Muscle of arm (tissue), 12 donors: Measurements from ENCODE around the gene ROR2. TPM values are rescaled to one million over a fixed set of nuclear protein-coding genes. Genes with fewer than 3 reads are reported as not detected.
A peak's percentile ranks its signal among the peaks of the same experiment; 100 is the strongest.

Source experiments
- DNase-seq: peaks from one replicate; pipeline ENCODE4 v3.0.0-alpha.2; 2013
- polyA plus RNA-seq, 12 donors: library from polyadenylated mRNA; unstranded; fragments of 120-200 nt; gene quantifications; one replicate each; pipeline ENCODE4 v1.2.1, GENCODE V29; 2013; ENCODE audit not compliant: insufficient read length in 12 of 12

The ROR2 gene
- polyA plus RNA-seq, 12 donors: 1.7 to 13.4 (median 3.2) TPM; not detected in 1

- DNase-seq: peak; percentile 22
Measured at GRCh38 chr9:91949392-91949945, 559 bp downstream of the ROR2 start.

DNA sequence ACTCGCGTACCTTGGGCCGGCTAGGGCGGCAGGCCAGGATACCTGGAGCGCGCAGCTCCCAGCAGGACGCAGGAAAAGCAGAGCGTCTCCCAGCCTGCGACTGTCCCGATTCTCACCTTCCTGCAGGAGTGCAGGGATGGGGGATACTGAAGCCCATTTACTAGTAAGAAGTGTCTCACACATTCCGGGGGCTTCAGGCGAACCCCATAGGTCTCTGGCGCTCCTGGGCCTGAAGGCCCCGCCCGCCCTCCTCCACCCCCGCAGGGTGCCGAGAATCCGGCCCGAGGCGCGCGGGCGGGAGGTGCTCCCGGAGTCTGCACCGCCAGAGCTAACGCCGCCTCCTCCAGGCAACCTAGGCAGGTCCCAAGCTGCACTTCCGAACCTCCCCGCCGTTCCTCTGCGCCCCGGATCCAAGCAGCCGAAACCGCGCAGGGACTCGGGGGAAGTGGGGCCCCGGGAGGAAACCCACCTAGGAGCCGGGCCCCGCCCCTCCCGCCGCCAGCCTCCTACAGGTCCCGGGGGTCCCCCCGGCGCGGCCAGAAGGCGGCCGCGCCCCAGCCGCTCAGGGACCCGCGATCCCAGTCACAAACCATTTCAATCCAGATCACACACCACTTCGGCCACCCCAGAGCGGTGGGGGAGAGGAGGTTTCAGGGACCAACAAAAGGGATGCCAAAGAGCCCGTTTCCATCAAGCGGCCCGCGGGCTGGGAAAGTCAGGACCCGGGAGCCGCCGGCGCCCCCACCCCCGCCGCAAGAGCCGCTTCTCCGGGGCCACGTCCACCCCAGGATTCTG is 1.2 kb downstream of the ROR2 start:
- DNase-seq: peak; percentile 33

DNA sequence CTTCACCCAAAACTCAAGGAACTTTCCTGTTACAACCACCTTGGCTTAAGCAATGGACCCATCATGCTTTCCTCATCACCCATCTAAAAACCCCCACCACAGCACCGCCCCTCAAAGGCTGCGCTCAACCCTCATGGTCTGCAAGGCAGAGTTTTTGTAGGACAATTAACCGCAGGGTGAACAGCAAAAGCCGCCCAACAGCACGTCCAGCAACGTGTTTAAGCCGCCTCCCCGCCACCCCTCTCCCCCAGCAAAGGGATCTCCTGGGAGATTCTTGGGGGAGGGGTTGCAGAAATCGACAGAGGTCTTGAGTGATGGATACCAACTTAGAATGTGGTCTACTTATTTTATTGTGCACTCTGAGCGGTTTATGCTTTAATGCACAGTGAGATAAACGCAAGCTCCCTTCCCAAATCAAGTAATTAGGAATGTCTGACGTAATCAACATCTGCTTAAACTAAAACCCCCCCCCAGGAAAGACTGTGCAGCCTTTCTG is 1.9 kb downstream of the ROR2 start:
- peak; percentile 16 for DNase-seq

DNA sequence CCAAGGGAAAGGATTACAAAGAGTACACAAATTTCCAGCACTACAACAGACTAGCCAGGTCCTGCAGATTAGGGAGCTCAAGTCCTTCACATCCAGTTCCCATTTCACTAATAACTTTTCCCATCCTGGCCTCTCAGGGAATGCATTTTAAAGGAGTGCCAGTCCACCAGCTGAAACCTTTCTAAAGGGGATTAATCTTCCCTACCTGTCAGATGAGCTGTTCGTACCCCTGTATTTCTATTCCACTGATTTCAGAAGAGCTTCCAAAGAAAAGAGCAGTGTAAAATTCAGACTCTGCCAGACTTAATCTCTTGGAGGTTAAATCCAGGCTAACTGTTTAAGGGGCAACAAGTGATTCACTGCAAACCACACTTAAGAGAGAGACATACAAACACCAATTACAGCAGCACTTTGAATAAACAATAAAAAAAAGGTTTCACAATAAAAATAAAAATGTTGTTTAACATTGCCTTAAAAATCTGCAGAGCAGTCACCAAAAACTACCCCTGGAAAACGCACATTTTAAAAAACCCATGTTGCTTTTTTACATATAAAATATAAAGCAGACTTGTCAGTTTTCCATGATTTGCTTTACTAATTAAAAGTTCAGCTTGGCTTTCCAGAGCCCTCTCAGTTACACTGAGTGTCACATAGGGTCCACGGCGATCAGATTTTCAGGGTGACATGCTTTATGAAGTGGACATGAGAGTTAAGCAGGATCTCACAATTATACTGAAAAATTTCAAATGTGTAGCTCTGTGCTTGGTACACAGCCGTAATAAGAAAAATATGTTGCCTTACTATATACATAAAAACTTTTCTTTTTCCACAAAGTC is 3.2 kb downstream of the ROR2 start:
- DNase-seq: no peak

GRCh38 chr9:91946196-91946595 is 3.8 kb downstream of the ROR2 start:
- no peak for DNase-seq

DNA sequence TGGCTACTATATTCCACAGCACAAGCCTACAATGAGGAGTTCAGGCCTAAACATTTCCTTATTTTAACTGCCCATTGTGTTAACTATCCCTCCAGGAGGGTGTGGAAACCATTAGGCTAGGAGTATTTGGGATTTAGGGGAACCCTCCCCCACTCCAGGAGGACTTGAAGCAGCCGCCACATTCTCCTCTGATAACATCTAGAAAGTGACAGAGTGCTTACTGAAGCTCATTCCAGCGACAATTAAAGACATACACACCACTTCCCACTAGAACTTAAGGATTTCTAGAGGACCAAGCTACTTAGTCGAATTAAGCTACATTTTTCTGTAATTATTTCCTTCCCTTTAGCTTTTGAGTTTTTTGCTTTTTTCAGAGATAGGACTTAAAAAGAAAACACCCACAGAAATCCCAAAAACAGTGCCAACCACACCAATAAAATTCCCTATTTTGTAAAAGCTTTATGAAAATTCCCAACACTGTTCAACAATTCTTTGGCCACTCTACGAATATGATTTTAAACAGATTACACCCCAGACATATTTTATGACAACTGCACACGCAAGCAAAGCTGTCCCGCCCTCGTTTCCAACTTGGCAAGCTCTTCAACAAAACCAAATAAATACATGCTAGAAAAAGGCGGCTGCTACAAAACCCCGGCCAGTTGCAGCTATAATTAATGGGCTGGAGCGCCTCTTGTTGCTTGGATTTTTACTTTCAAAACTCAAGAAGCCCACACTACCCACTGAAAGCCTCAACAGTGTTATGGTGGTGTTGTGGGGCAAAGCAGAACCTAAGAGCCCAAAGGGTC is 4.5 kb downstream of the ROR2 start:
- peak; percentile 56 for DNase-seq

DNA sequence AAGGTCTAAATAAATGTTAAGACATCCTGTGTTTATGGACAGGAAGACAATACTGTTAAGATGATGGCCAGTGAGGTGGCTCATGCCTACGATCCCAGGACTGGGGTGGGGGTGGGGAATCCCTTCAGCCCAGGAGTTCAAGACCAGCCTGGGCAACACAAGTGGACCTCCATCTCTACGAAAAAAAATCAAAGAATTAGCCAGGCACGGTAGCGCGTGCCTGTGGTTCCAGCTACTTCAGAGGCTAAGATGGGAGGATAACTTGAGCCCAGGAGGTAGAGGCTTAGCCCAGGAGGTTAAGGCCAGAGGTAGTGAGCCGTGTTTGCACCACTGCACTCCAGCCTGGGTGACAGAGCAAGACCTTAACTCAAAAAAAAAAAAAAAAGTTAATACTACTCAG is 5.3 kb downstream of the ROR2 start:
- no peak for DNase-seq

DNA sequence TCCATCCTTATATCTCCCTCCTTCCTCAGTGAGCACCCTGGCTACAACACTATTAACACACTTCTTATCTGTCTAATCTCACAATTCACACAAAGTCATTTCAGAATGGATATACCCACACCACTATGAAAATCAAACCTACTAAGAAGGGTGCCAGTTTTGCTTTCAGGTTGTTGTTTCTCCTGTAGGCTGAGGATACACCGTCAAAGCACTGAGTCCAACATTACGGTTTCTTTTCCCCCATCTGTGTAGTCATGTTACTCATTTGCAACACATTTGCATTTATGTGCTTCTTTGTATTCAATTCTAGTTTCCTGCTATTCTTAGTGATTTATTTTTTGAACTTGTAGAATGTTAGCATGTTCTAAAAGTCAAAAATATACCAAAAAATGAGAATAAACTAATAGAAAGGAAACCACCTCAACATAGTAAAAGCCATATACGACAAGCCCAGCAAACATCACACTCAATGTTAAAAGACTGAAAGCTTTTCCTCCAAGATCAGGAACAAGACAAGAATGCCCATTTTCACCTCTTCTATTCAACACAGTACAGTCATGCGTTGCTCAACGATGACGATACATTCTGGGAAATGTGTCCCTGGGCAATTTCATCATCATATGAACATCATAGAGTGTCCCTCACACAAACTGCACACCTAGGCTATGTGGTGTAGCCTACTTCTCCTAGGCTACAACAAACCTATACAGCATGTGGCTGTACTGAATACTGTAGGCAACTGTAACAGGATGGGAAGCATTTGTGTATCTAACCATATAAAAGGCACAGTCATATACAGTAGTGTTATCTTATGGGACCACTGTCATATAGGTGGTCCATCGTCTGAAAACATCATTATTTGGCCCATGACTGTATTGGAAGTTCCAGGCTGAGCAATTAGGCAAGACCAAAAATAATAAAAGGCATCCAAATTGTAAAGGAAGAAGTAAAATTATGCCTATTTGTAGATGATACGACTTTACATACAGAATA is 6.3 kb downstream of the ROR2 start:
- no peak for DNase-seq

- DNase-seq: no peak
Measured at GRCh38 chr9:91942201-91942600, 7.8 kb downstream of the ROR2 start.

- no peak for DNase-seq
Measured at GRCh38 chr9:91939978-91940377, 10.1 kb downstream of the ROR2 start.

DNA sequence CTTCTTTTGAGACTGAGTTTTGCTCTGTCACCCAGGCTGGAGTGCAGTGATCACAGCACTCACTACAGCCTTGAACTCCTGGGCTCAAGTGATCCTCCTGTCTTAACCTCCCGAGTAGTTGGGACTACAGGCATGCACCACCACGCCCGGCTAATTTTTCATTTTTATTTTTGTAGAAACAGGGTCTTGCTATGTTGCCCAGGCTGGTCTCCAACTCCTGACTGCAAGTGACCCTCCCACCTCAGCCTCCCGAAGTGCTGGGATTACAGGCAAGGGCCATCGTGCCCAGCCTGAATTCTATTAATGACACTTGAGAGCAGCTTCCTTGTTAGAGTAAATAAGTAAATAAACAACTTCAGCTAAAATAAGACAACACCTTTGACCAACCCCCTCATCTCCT is 12.3 kb downstream of the ROR2 start:
- DNase-seq: no peak

GRCh38 chr9:91937056-91937455 is 13.0 kb downstream of the ROR2 start:
- DNase-seq: no peak

GRCh38 chr9:91935805-91936514 is 14.1 kb downstream of the ROR2 start:
- no peak for DNase-seq

DNA sequence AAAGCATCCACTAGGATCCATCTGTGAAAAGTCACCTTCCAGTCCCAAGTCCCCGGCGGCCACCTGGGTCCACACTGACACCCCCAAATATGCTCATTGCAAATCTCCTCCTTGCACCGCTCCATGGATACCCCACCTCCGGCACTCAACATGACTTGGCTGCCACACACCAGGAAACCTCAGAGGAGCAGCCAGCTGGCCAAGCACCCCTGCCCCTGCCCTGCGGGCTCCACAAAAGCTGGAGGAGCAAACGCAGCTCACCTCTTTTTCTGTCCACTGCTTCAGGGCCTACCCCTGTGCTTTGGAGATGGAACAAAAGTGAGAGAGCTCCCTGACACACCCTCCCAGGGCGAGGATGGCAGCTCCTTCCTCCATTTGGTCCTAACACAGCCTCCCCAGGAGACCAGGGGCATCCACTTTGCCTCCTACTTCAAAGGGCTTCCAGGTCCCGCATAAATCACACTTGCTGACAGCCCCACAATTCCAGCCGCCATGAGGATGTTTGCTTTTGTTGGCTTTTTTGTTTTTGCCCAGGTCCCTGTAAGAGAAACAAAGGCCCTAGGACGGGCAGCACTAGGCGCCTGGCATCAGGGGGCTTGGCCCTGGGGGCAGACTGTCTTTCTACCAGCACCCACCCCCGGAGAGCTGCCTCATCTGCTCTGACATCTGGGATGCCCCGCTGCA is 14.8 kb downstream of the ROR2 start:
- DNase-seq: no peak

GRCh38 chr9:91934654-91935053 is 15.4 kb downstream of the ROR2 start:
- no peak for DNase-seq

DNA sequence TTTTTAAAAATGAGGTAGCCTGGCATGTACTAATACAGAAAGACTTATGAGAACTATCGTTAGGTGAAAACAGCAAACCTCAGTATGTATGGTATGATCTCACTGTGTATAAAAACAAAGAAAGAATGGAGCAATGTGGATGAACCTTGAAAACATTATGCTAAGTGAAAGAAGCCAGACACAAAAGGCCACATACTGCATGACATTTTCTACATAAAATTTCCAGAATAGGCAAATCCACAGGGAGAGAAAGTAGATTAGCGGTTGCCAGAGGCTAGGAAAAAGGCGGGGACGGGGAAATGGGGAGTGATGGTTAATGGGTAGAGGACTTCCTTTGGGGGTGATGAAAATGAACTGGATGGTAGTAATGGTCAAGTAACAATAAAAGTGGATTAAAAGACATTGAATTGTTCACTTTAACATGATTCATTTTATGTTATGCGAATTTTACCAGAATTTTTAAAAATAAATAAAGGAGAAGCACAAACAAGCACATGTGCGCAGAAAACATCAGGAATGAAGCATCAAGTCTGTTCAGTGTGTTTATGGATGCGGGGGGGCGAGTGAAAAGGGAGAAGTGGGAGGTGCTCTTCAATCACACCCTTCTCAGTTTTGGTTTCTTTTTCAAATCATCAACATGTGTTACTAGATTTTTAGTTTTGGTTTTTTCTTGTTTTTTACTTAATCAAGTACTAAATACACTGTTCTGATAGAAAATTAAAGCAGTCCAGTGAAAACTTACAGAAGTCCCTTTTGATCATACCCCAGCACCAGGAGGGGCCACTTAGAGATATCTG is 16.3 kb downstream of the ROR2 start:
- no peak for DNase-seq

DNA sequence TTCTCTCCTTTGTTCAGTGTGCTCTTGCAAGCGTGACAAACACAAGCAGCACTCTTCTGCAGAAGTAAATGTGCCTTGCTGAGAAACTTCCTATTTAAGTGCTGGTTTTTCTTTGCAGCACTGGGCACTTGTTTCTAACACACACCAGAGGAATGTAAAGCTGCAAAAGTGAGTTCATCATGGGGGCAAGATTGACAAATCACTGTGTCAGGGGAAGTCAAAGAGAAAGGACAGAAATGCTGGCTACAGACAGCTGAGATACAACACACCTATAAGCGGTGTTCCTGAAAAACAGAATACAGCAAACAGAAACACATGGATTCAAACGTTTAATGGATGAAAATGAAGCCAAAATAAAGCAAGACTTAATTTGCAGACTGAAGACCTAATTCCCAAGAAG is 19.6 kb downstream of the ROR2 start:
- no peak for DNase-seq

DNA sequence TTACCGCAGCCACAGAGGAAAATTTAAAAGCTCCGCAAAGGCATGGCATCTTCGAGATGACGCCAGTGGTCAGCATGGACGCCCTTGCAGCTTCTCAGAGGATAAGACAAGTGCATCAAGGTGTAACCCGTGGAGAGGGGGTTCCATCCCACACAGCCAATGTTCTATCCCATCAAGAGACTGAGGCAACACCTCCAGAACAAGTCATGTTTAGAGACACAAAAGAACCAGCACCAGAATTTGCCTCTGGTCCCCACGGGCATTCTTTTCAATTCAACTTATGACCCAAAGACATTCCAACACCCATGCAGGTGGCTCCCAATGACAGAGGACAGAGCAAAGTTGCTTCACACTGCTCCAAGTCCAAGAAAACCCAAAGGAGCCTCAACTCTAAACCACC is 20.7 kb downstream of the ROR2 start:
- no peak for DNase-seq
